ENCODE data around the gene ELL2.

- TF ChIP-seq, protein P1, sequence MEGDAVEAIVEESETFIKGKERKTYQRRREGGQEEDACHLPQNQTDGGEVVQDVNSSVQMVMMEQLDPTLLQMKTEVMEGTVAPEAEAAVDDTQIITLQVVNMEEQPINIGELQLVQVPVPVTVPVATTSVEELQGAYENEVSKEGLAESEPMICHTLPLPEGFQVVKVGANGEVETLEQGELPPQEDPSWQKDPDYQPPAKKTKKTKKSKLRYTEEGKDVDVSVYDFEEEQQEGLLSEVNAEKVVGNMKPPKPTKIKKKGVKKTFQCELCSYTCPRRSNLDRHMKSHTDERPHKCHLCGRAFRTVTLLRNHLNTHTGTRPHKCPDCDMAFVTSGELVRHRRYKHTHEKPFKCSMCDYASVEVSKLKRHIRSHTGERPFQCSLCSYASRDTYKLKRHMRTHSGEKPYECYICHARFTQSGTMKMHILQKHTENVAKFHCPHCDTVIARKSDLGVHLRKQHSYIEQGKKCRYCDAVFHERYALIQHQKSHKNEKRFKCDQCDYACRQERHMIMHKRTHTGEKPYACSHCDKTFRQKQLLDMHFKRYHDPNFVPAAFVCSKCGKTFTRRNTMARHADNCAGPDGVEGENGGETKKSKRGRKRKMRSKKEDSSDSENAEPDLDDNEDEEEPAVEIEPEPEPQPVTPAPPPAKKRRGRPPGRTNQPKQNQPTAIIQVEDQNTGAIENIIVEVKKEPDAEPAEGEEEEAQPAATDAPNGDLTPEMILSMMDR (IDR thresholded peaks at IDR 0.05), result no peak
- no peak for TF ChIP-seq POLR2A (IDR thresholded peaks at IDR 0.05)
Observed at GRCh38 chr5:95923918-95924544, 37.6 kb downstream of the ELL2 start.
